DOHH2 (cell line): ENCODE data around the gene SEMA4C.

Source experiments
- H3F3A ChIP-seq: fragments of 200-600 bp; sonication (generic), shearing (Covaris generic); 2 replicates; pipeline ENCODE4 v1.6.0; 2016; ENCODE audit warnings: antibody characterized with exemption, mild to moderate bottlenecking; ENCODE audit not compliant: control insufficient read depth, insufficient read depth
- H3K27ac ChIP-seq: fragments of 200-600 bp; sonication (generic); 2 replicates; pipeline ENCODE4 v1.5.1; 2014; ENCODE audit warnings: low read depth, mild to moderate bottlenecking, low read length, moderate library complexity
- H3K27me3 ChIP-seq: fragments of 200-600 bp; sonication (generic); 2 replicates; pipeline ENCODE4 v1.6.1; 2014; ENCODE audit warnings: mild to moderate bottlenecking, low read length, mixed read lengths; ENCODE audit not compliant: control insufficient read depth
- H3K36me3 ChIP-seq: fragments of 200-600 bp; sonication (generic); 2 replicates; pipeline ENCODE4 v1.6.1; 2014; ENCODE audit warnings: mild to moderate bottlenecking, low read length, moderate library complexity, mixed read lengths; ENCODE audit not compliant: control insufficient read depth
- H3K4me1 ChIP-seq: fragments of 200-600 bp; sonication (generic); 2 replicates; pipeline ENCODE4 v1.6.1; 2014; ENCODE audit warnings: mild to moderate bottlenecking, low read length, mixed read lengths; ENCODE audit not compliant: control insufficient read depth
- H3K4me2 ChIP-seq: fragments of 200-600 bp; sonication (generic); 2 replicates; pipeline ENCODE4 v1.6.0; 2014; ENCODE audit warnings: mild to moderate bottlenecking, low read length, moderate library complexity
- H3K4me3 ChIP-seq: fragments of 200-600 bp; sonication (generic); 2 replicates; pipeline ENCODE4 v1.5.1; 2014; ENCODE audit warnings: mild to moderate bottlenecking, low read length, mixed read lengths
- H3K79me2 ChIP-seq: fragments of 200-600 bp; sonication (generic); 2 replicates; pipeline ENCODE4 v1.6.1; 2014; ENCODE audit warnings: mild to moderate bottlenecking, low read length, mixed read lengths; ENCODE audit not compliant: control insufficient read depth
- H3K9me2 ChIP-seq: fragments of 200-600 bp; sonication (generic); replicated peaks from 2 replicates; pipeline ENCODE4 v1.6.1; 2014; ENCODE audit warnings: mild to moderate bottlenecking, low read length, mixed read lengths; ENCODE audit not compliant: control insufficient read depth
- H3K9me3 ChIP-seq: fragments of 200-600 bp; sonication (generic); 2 replicates; pipeline ENCODE4 v1.6.1; 2014; ENCODE audit warnings: antibody characterized with exemption, low read length, mixed read lengths; ENCODE audit not compliant: control insufficient read depth, insufficient read depth
- H4K20me1 ChIP-seq: fragments of 200-600 bp; sonication (generic); 2 replicates; pipeline ENCODE4 v1.6.0; 2014; ENCODE audit warnings: low read depth, mild to moderate bottlenecking, antibody characterized with exemption, low read length, moderate library complexity; ENCODE audit not compliant: control insufficient read depth, insufficient read depth
- EZH2phosphoT487 ChIP-seq: fragments of 200-600 bp; sonication (generic); IDR thresholded peaks from 2 replicates; pipeline ENCODE4 v1.6.1; 2017; ENCODE audit warnings: borderline replicate concordance, mild to moderate bottlenecking, antibody characterized with exemption, low read length, moderate library complexity, mixed read lengths
- TF ChIP-seq, protein P1 (sequence below): fragments of 200-600 bp; sonication (generic); IDR thresholded peaks from one replicate; pipeline ENCODE4 v1.5.1; 2014; ENCODE audit warnings: antibody characterized with exemption, mild to moderate bottlenecking, low read depth, low read length; ENCODE audit not compliant: poor library complexity, severe bottlenecking

Gene SEMA4C

DNA sequence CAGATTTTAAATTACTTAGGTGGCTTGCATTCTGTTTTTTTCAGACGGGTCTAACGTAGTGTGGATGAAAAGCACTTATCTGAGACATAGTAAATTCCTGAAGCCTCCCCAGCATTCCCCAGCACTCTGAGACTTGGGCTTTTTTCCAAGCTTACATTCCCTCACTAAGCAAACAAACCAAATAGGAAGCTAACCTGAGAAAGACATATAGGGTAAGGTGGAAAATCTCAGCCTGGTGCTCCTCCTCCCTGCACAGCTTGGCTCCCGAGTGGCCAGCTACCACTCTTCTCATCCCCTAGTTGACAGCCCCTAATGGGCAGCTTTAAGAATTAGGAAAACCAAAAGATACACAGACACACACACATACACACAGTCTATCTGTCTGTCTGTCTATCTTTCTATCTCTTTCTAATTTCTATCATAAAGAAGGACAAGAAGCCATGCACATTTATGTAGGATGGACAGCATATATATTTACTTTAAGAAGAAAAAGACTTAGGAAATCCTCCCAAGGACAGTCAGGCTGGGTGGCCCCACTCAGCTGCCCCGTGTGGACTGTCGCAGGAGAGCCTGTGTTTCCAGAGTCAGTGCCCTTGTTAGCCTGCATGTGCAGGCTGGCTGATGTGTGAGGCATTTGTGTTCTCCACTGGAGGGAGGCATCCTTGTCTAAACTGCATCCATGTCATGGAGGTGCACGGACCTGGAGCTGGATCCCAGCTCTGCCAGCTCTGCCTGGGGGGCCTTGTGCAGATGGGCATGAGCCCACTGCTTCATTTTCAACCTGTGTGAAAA lies 45.6 kb downstream of the SEMA4C start:
- H4K20me1 ChIP-seq: peaks cover 14% of the 10 kb centered on the region; the same call in 1 of the 2 replicates
- H3K36me3 ChIP-seq: peaks cover 68% of the 10 kb centered on the region

DNA sequence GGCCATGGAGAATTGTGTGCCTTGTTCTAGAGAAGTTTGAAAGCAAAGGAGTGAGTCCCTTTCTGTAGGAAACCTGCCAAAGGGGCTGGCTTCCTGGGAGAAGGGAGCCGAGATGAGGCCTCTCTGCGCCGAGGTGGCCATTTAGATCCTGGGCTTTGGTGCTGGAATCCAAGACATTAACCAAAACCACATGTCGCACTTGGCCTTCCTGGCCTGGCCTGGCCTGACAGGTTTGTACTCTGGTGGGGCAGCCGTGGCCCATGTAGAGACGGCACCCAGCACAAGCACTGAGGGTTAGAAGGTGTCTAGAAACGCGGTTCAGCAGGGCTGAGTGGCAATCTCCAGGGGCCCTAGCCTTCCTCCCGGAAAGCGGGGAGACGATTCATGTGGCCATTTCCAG lies 46.7 kb downstream of the SEMA4C start:
- no peaks in the 10 kb centered on the region for H3K27me3 ChIP-seq
- H3K4me1 ChIP-seq: peaks cover 28% of the 10 kb centered on the region
- TF ChIP-seq, protein P1, sequence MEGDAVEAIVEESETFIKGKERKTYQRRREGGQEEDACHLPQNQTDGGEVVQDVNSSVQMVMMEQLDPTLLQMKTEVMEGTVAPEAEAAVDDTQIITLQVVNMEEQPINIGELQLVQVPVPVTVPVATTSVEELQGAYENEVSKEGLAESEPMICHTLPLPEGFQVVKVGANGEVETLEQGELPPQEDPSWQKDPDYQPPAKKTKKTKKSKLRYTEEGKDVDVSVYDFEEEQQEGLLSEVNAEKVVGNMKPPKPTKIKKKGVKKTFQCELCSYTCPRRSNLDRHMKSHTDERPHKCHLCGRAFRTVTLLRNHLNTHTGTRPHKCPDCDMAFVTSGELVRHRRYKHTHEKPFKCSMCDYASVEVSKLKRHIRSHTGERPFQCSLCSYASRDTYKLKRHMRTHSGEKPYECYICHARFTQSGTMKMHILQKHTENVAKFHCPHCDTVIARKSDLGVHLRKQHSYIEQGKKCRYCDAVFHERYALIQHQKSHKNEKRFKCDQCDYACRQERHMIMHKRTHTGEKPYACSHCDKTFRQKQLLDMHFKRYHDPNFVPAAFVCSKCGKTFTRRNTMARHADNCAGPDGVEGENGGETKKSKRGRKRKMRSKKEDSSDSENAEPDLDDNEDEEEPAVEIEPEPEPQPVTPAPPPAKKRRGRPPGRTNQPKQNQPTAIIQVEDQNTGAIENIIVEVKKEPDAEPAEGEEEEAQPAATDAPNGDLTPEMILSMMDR: no peak
- TF ChIP-seq EZH2phosphoT487: no peak
- no peak overlapping the region for H3K27ac ChIP-seq
- H3K9me3 ChIP-seq: no peaks in the 10 kb centered on the region
- H3K36me3 ChIP-seq: peaks cover 70% of the 10 kb centered on the region
- H3K79me2 ChIP-seq: peaks cover 67% of the 10 kb centered on the region
- H3K9me2 ChIP-seq: no peaks in the 10 kb centered on the region
- no peaks in the 10 kb centered on the region for H3F3A ChIP-seq
- H3K4me2 ChIP-seq: no peak overlapping the region
- H3K4me3 ChIP-seq: no peak overlapping the region
- peaks cover 18% of the 10 kb centered on the region; the same call in 1 of the 2 replicates for H4K20me1 ChIP-seq

More for the DNA sequence above, 45.6 kb downstream of the SEMA4C start:
- H3K27me3 ChIP-seq: no peaks in the 10 kb centered on the region
- H3K27ac ChIP-seq: no peak overlapping the region
- no peak overlapping the region for H3K4me2 ChIP-seq
- TF ChIP-seq EZH2phosphoT487: no peak
- TF ChIP-seq, protein P1: no peak
- no peaks in the 10 kb centered on the region for H3F3A ChIP-seq
- peaks cover 18% of the 10 kb centered on the region for H3K4me1 ChIP-seq
- no peak overlapping the region for H3K4me3 ChIP-seq
- H3K9me2 ChIP-seq: no peaks in the 10 kb centered on the region
- peaks cover 56% of the 10 kb centered on the region for H3K79me2 ChIP-seq
- no peaks in the 10 kb centered on the region for H3K9me3 ChIP-seq

DNA sequence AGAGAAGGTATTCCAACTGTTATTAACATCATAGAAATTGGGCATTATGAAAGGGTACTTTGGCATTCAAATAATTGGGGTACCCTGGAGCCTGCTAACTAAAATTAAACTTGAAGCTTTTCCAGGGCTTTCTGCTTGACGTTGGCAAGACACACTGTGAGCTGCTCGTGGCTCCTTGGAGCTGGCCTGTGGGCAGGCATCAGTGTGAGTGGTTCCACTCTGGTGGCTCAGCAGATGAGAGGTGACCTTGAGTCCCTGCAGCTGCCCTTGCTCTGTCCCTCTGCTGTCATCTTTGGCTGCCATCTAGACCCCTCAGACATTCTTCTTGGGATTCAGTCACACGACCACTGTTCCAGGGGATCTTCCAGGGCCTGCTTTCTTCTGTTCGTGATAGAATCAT lies 47.1 kb downstream of the SEMA4C start:
- no peaks in the 10 kb centered on the region for H3K9me3 ChIP-seq
- peaks cover 22% of the 10 kb centered on the region for H4K20me1 ChIP-seq
- H3F3A ChIP-seq: no peaks in the 10 kb centered on the region
- H3K27me3 ChIP-seq: no peaks in the 10 kb centered on the region
- no peak overlapping the region for H3K4me3 ChIP-seq
- no peaks in the 10 kb centered on the region for H3K9me2 ChIP-seq
- H3K4me2 ChIP-seq: no peak overlapping the region
- TF ChIP-seq, protein P1: no peak
- TF ChIP-seq EZH2phosphoT487: no peak
- H3K79me2 ChIP-seq: peaks cover 71% of the 10 kb centered on the region
- H3K27ac ChIP-seq: no peak overlapping the region
- peaks cover 69% of the 10 kb centered on the region for H3K36me3 ChIP-seq
- H3K4me1 ChIP-seq: peaks cover 33% of the 10 kb centered on the region
